Endothelial cell of umbilical vein (primary cell): Measurements from ENCODE around the gene PFN3. TPM values are rescaled to one million over a fixed set of nuclear protein-coding genes. Genes with fewer than 3 reads are reported as not detected.

ENCODE experiments used
- BruUV-seq: library from RNA; stranded (reverse); fragments of 400-500 nt; replicated peaks from 2 replicates; lab custom pipeline; 2021; lab: Mats Ljungman, UMichigan
- CTCF ChIA-PET: fragments of 300-600, 350-600 bp; sonication (Branson Sonifier 250); formaldehyde crosslinking; loops from one replicate; lab custom pipeline; 2021; ENCODE audit warnings: antibody characterized with exemption, inconsistent platforms; lab: Charles Lee
- POLR2A ChIA-PET: fragments of 300-600, 350-600 bp; sonication (Branson Sonifier 250); formaldehyde crosslinking; loops from one replicate; lab custom pipeline; 2021; ENCODE audit warnings: antibody characterized with exemption, inconsistent platforms; lab: Charles Lee
- DNase-seq: peaks from one replicate; pipeline ENCODE4 v3.0.0-alpha.2; 2011; ENCODE audit warnings: low read depth, low spot score
- FAIRE-seq: peaks from 2 replicates; lab custom pipeline; 2011; peaks lifted over from hg19 to GRCh38; lab: Jason Lieb, UNC
- H2AFZ ChIP-seq: 2 replicates; pipeline ENCODE4 v1.6.0; 2012; ENCODE audit warnings: low read depth, low read length, control low read depth, inconsistent platforms
- H3K27ac ChIP-seq: 2 replicates; pipeline ENCODE4 v1.5.1; 2011; ENCODE audit warnings: low read depth, mild to moderate bottlenecking, control low read depth, low read length, moderate library complexity; ENCODE audit not compliant: insufficient read depth
- H3K27me3 ChIP-seq, 2 experiments: 2 replicates each; pipeline versions ENCODE4 v1.6.0 to v1.6.1; 2011; ENCODE audit warnings: low read length in 2 of 2, mixed read lengths in 1 of 2; ENCODE audit not compliant: control insufficient read depth in 2 of 2, insufficient read depth in 2 of 2
- H3K36me3 ChIP-seq, 2 experiments: 2 replicates in 1 of 2; 3 replicates in 1 of 2; pipeline ENCODE4 v1.5.1; 2011; ENCODE audit warnings: low read length in 2 of 2, mild to moderate bottlenecking in 1 of 2, moderate library complexity in 1 of 2; ENCODE audit not compliant: control insufficient read depth in 2 of 2, insufficient read depth in 2 of 2; ENCODE audit errors: extremely low read depth in 1 of 2
- H3K4me1 ChIP-seq: 3 replicates; pipeline ENCODE4 v1.5.1; 2011; ENCODE audit warnings: mild to moderate bottlenecking, low read length; ENCODE audit not compliant: control insufficient read depth, insufficient read depth; ENCODE audit errors: extremely low read depth
- H3K4me2 ChIP-seq: 2 replicates; pipeline ENCODE4 v1.6.1; 2011; ENCODE audit warnings: low read length, control low read depth, mixed read lengths; ENCODE audit not compliant: insufficient read depth
- H3K4me3 ChIP-seq, 3 experiments: fragments of 200-600 bp in 1 of 3; sonication (generic), shearing (Covaris generic) in 1 of 3; replicated peaks in 1 of 3; 2 replicates each; pipeline ENCODE4 v1.5.1; 2011 to 2016; ENCODE audit warnings: control low read depth in 3 of 3, low read length in 3 of 3, mild to moderate bottlenecking in 2 of 3, inconsistent platforms in 1 of 3, low read depth in 1 of 3, moderate library complexity in 1 of 3; ENCODE audit not compliant: insufficient read depth in 1 of 3
- H3K79me2 ChIP-seq: 2 replicates; pipeline ENCODE4 v1.6.0; 2012; ENCODE audit warnings: low read length, inconsistent platforms; ENCODE audit not compliant: control insufficient read depth, insufficient read depth
- H3K9ac ChIP-seq: replicated peaks from 2 replicates; pipeline ENCODE3; 2011; ENCODE audit warnings: low read length, control low read depth; ENCODE audit not compliant: insufficient read depth; ENCODE audit errors: extremely low read depth
- H3K9me1 ChIP-seq: replicated peaks from 3 replicates; pipeline ENCODE4 v1.6.0; 2011; ENCODE audit warnings: mild to moderate bottlenecking, low read length; ENCODE audit not compliant: control insufficient read depth, insufficient read depth; ENCODE audit errors: extremely low read depth
- H3K9me3 ChIP-seq: replicated peaks from 2 replicates; pipeline ENCODE4 v1.5.1; 2012; ENCODE audit warnings: low read length, inconsistent platforms; ENCODE audit not compliant: control insufficient read depth, insufficient read depth
- H4K20me1 ChIP-seq: replicated peaks from 2 replicates; pipeline ENCODE3; 2011; ENCODE audit warnings: mild to moderate bottlenecking, low read length; ENCODE audit not compliant: control insufficient read depth, insufficient read depth; ENCODE audit errors: extremely low read depth
- CTCF ChIP-seq, 2 donors: IDR thresholded peaks; 1 replicate in 1 of 2; 2 replicates in 1 of 2; pipeline ENCODE4 v1.5.1; 2011; ENCODE audit warnings: low read length in 2 of 2, mild to moderate bottlenecking in 2 of 2, moderate library complexity in 2 of 2, control low read depth in 1 of 2, inconsistent platforms in 1 of 2, low read depth in 1 of 2; ENCODE audit not compliant: insufficient read depth in 1 of 2; ENCODE audit errors: extremely low read depth in 1 of 2
- EZH2 ChIP-seq: IDR thresholded peaks from 2 replicates; pipeline ENCODE4 v1.6.1; 2012; ENCODE audit warnings: borderline replicate concordance, low read depth, mild to moderate bottlenecking, moderate library complexity, low read length, inconsistent platforms; ENCODE audit not compliant: severe bottlenecking
- JUN ChIP-seq: IDR thresholded peaks from 2 replicates; pipeline ENCODE4 v1.6.1; 2011; ENCODE audit warnings: borderline replicate concordance, low read depth; ENCODE audit not compliant: insufficient read length, insufficient read depth
- MYC ChIP-seq: IDR thresholded peaks from one replicate; pipeline ENCODE4 v1.6.1; 2011; ENCODE audit warnings: mild to moderate bottlenecking, low read depth, low read length
- POLR2A ChIP-seq: IDR thresholded peaks from 2 replicates; pipeline ENCODE4 v1.6.1; 2012; ENCODE audit warnings: low read depth, mild to moderate bottlenecking, control low read depth, low read length
- dilution Hi-C: fragments of 300-500 bp; cut with MboI; formaldehyde crosslinking; loops from one replicate; pipeline ENCODE4 v1.15.0; 2019; ENCODE audit warnings: low sequenced_read_pairs; ENCODE audit not compliant: extremely low pct_ligation_motif_present
- intact Hi-C: fragments of 100-400 bp; cut with micrococcal nuclease; formaldehyde crosslinking; loops from one replicate; pipeline ENCODE4 v1.10.0; 2022
- polyA plus RNA-seq, 4 experiments: library from polyadenylated mRNA; depleted of rRNA in 3 of 4; stranded (reverse) in 3 of 4; unstranded in 1 of 4; fragments of >200 nt; gene quantifications; 2 replicates each; pipeline versions ENCODE4 v1.2.1 to v1.2.3, GENCODE V29; 2011 to 2012; ENCODE audit warnings: missing spikeins in 1 of 4
- total RNA-seq: library from RNA; stranded (reverse); gene quantifications from 2 replicates; pipeline ENCODE4 v1.2.3, GENCODE V29; 2021

PFN3 gene
- total and polyA plus RNA-seq, 2 donors (not counting 3 experiments of a cell fraction or from before 2014, with no cell fraction given) = not detected

DNA sequence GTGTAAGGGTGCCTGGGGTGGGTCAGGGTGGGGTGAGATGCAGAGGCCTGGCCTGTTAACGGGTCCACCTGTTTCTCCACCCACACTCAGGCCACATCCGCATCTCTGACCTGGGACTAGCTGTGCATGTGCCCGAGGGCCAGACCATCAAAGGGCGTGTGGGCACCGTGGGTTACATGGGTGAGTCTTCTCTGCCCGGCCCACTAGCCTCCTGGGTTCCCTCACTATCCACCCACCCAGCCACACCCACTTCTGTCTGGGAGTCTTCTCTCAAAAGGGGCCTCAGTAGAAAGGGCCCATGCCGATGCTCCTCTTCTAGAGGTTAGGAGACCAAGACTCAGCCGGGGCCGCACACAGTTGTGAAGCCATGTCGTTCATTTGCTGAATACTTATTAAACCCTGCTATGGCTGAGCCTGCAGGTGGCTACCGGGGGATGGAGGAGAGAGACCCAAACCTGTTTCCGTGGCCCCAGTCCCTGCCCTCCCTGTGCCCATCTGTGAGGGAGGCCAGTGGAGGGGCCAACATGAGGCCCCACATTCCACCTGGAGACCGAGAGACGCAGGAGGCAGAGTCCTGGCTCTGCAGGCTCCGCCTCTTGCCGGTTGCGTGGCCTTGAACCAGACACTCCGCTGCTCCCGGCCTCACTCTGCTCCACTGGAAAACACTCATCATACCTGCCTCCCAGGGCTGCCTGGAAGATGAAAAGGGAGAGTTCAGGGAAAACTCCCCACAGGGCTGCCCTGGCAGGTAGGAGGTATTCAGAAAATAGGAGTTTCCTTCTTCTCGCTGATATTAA lies 34.7 kb upstream of the PFN3 start:
- H3K4me2 ChIP-seq = no peak overlapping the region
- no peaks in the 10 kb centered on the region for H3K9me1 ChIP-seq
- ChIA-PET POLR2A (no interaction called here), CTCF (interaction anchor here (1.0 to 2.0 kb wide), 2 partner anchors 30 to 45 kb away, joined by 5 read pairs; no protein-coding TSS in a partner anchor)
- TF ChIP-seq CTCF (IDR thresholded peaks at IDR 0.05; ENCODE audit: extremely low read depth in 1 of 2, insufficient read depth in 1 of 2, low read depth in 1 of 2, low read length in 2 of 2) = no peak
- TF ChIP-seq MYC = no peak
- TF ChIP-seq EZH2 = no peak
- no peak for TF ChIP-seq POLR2A
- no peak for TF ChIP-seq JUN
- dilution Hi-C loops = no loop called here
- no peaks in the 10 kb centered on the region for H4K20me1 ChIP-seq
- H3K9me3 ChIP-seq = no peaks in the 10 kb centered on the region
- FAIRE-seq = no peak
- no peak overlapping the region for H2AFZ ChIP-seq
- no peak overlapping the region for H3K9ac ChIP-seq
- H3K36me3 ChIP-seq = peaks cover 11 to 31% of the 10 kb centered on the region in 2 experiments
- no peaks in the 10 kb centered on the region for H3K27me3 ChIP-seq
- H3K79me2 ChIP-seq = no peaks in the 10 kb centered on the region
- BruUV-seq = no TSS peak
- intact Hi-C loops = no loop called here
- H3K27ac ChIP-seq = no peak overlapping the region
- DNase-seq = no peak
- H3K4me3 ChIP-seq = no peak overlapping the region
- H3K4me1 ChIP-seq = no peaks in the 10 kb centered on the region
